ENCODE data around the gene TPRG1. TPM values are rescaled to one million over a fixed set of nuclear protein-coding genes. Genes with fewer than 3 reads are reported as not detected.

Gene TPRG1
- total RNA-seq, 2 donors from 2014 or later = 1.7 to 4.7 TPM

DNA sequence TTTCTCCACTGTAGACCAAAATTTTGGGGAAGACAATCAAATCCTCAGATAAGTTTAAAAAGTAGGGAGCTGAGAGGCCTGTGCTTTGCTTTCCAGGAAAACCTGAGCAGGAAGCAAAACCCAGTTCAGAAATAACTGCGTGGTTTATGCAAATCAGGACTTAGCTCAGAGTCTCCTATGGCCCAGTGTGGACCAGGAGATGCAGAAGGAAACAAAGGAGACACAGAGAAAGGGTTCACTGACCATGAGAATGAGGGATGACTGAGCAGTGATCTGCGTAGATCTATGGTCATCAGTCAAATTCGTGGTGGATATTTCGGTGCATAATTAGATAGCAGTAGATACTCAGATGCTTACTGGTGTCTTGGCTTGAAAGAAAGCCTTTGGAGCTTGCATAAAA is 196.6 kb downstream of the TPRG1 start:
- intact Hi-C loops (cut with DNase I) = no loop called here
- Histone ChIP-seq H3K27ac (no peak overlapping the region), H3K36me3 (no peaks in the 10 kb centered on the region), H3K4me1 (replicated peaks) (no peaks in the 10 kb centered on the region), H3K9me3 (no peaks in the 10 kb centered on the region), H3K4me3 (no peak overlapping the region), H3K27me3 (replicated peaks; ENCODE audit: insufficient read depth) (no peaks in the 10 kb centered on the region)
- DNase-seq (ENCODE audit: low spot score) = no peak
- WGBS = 86% methylated on average over 4 of the region's 4 CpGs
- no peak for TF ChIP-seq POLR2AphosphoS5 (IDR thresholded peaks at IDR 0.05)
- TF ChIP-seq, protein P1, sequence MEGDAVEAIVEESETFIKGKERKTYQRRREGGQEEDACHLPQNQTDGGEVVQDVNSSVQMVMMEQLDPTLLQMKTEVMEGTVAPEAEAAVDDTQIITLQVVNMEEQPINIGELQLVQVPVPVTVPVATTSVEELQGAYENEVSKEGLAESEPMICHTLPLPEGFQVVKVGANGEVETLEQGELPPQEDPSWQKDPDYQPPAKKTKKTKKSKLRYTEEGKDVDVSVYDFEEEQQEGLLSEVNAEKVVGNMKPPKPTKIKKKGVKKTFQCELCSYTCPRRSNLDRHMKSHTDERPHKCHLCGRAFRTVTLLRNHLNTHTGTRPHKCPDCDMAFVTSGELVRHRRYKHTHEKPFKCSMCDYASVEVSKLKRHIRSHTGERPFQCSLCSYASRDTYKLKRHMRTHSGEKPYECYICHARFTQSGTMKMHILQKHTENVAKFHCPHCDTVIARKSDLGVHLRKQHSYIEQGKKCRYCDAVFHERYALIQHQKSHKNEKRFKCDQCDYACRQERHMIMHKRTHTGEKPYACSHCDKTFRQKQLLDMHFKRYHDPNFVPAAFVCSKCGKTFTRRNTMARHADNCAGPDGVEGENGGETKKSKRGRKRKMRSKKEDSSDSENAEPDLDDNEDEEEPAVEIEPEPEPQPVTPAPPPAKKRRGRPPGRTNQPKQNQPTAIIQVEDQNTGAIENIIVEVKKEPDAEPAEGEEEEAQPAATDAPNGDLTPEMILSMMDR (IDR thresholded peaks at IDR 0.05) = no peak
- no peak for TF ChIP-seq POLR2A (IDR thresholded peaks at IDR 0.05)

DNA sequence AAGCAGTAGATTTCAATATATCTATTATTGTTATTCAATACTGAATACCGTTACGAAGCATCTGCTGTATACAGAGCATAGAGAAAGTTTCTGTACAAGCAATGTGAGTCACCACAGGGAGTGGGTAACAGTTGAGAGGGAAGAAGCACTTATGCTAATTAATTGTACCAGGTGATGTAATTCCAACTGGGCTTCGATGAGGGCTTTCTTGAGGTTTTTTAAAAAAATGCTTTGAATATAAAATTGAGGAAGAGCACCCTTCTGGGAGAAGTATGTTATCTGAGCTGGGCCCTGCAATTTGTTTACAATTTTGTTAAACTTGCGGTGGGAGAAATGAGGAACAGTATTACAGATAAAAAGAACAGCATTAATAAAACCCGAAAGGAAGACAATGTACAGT is 197.9 kb downstream of the TPRG1 start:
- no peak for DNase-seq (ENCODE audit: low spot score)
- TF ChIP-seq POLR2A (IDR thresholded peaks at IDR 0.05) = no peak
- no peak for TF ChIP-seq POLR2AphosphoS5 (IDR thresholded peaks at IDR 0.05)
- TF ChIP-seq, protein P1 (IDR thresholded peaks at IDR 0.05) = no peak
- Histone ChIP-seq H3K9me3 (no peaks in the 10 kb centered on the region), H3K36me3 (no peaks in the 10 kb centered on the region), H3K27me3 (replicated peaks; ENCODE audit: insufficient read depth) (no peaks in the 10 kb centered on the region), H3K4me3 (no peak overlapping the region), H3K4me1 (replicated peaks) (no peaks in the 10 kb centered on the region), H3K27ac (no peak overlapping the region)
- intact Hi-C loops (cut with DNase I) = no loop called here
- WGBS = 86% methylated on average over 5 of the region's 5 CpGs

DNA sequence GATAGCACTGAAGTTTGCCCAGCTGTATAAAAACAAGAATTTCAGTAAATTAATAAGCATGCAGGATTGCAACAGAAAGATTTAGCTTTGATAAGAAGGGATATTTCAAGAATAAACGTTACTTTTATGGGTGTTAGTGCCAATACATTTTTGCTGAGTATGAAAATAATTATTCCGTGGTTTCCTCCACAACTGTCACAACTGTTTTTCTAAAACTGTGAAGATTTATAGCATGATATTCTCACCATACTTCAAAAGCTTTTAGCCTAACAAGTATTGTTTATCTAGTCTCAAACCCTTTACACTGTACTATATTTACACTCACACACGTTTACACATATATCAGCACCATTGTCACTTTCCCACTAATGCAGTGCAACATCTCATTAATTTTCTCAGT is 200.5 kb downstream of the TPRG1 start:
- TF ChIP-seq, protein P1 (IDR thresholded peaks at IDR 0.05) = no peak
- TF ChIP-seq POLR2AphosphoS5 (IDR thresholded peaks at IDR 0.05) (no peak), POLR2A (IDR thresholded peaks at IDR 0.05) (no peak)
- H3K9me3 ChIP-seq = no peaks in the 10 kb centered on the region
- no peak for DNase-seq (ENCODE audit: low spot score)
- under 1% methylated on average over 3 of the region's 3 CpGs for WGBS
- H3K27me3 ChIP-seq (replicated peaks; ENCODE audit: insufficient read depth) = no peaks in the 10 kb centered on the region
- H3K4me1 ChIP-seq (replicated peaks) = no peaks in the 10 kb centered on the region
- no peaks in the 10 kb centered on the region for H3K36me3 ChIP-seq
- intact Hi-C loops (cut with DNase I) = no loop called here
- H3K4me3 ChIP-seq = no peak overlapping the region
- H3K27ac ChIP-seq = no peak overlapping the region

All from prostate gland (tissue), 2 donors.